Measurements from ENCODE around the gene SERGEF.

- no peak for TF ChIP-seq HDAC2 (IDR thresholded peaks at IDR 0.05)
- no peak for TF ChIP-seq CTCF (IDR thresholded peaks at IDR 0.05)
- TF ChIP-seq RFX5 (IDR thresholded peaks at IDR 0.05), result no peak
- TF ChIP-seq POLR2A (IDR thresholded peaks at IDR 0.05; ENCODE audit: low read length), result no peak
- no peak for TF ChIP-seq BHLHE40 (IDR thresholded peaks at IDR 0.05; ENCODE audit: low read depth, low read length)
- no peak for TF ChIP-seq CHD2 (IDR thresholded peaks at IDR 0.05; ENCODE audit: low read length, partially characterized antibody)
- no peak for TF ChIP-seq CBX2 (IDR thresholded peaks at IDR 0.05; ENCODE audit: borderline replicate concordance, low read depth)
- TF ChIP-seq HMGXB4 (CRISPR knock-in tag; IDR thresholded peaks at IDR 0.05; ENCODE audit: borderline replicate concordance), result no peak
- no peak for TF ChIP-seq PBX3 (IDR thresholded peaks at IDR 0.05)
- no peak for TF ChIP-seq EHMT2 (IDR thresholded peaks at IDR 0.05; ENCODE audit: low read depth)
- TF ChIP-seq CBX8 (IDR thresholded peaks at IDR 0.05), result no peak
Observed at GRCh38 chr11:17831883-17832282, 181.0 kb downstream of the SERGEF start.

Measured in A549 (cell line).